OCI-LY3 (cell line): ENCODE results near the gene SH3RF3.

Experiments used
- EZH2phosphoT487 ChIP-seq: fragments of 200-600 bp; shearing (Covaris generic); IDR thresholded peaks from 2 replicates; pipeline ENCODE4 v1.6.1; 2018; ENCODE audit warnings: antibody characterized with exemption, mixed run types, low read depth
- TF ChIP-seq, protein P1 (sequence below): fragments of 200-600, 300-600 bp; sonication (generic); IDR thresholded peaks from 2 replicates; pipeline ENCODE4 v1.5.1; 2014; ENCODE audit warnings: antibody characterized with exemption, low read length, low read depth

DNA sequence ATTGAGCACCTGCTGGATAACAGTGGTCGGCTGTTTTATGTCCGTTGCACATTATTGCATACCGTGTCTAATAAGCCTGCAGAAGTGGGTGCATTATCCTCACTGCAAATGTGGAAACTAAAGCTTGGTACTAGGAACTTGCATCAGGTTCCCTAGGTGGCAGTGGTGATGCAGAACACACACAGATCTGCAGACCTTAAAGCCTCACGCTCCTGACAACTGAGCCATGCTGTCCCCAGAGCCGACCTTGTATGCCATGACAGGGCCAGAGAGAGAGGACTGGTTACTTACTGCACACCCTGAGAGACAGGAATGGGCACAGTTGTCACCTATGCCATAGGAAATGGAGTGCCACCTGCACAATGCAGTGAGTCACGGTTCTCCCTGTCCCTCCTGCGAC lies 151.8 kb downstream of the SH3RF3 start:
- TF ChIP-seq, protein P1, sequence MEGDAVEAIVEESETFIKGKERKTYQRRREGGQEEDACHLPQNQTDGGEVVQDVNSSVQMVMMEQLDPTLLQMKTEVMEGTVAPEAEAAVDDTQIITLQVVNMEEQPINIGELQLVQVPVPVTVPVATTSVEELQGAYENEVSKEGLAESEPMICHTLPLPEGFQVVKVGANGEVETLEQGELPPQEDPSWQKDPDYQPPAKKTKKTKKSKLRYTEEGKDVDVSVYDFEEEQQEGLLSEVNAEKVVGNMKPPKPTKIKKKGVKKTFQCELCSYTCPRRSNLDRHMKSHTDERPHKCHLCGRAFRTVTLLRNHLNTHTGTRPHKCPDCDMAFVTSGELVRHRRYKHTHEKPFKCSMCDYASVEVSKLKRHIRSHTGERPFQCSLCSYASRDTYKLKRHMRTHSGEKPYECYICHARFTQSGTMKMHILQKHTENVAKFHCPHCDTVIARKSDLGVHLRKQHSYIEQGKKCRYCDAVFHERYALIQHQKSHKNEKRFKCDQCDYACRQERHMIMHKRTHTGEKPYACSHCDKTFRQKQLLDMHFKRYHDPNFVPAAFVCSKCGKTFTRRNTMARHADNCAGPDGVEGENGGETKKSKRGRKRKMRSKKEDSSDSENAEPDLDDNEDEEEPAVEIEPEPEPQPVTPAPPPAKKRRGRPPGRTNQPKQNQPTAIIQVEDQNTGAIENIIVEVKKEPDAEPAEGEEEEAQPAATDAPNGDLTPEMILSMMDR = peak; percentile 11; the same call in 1 of the 2 replicates
- no peak for TF ChIP-seq EZH2phosphoT487
